GM18498 (cell line): ENCODE results near the gene TFB2M.
A peak's percentile ranks its signal among the peaks of the same experiment; 100 is the strongest.

ENCODE experiments used
- ATAC-seq: cut with Tn5 transposase; IDR thresholded peaks from one replicate; pipeline ENCODE4 v1.9.1; 2021; ENCODE audit warnings: mild to moderate bottlenecking, moderate library complexity; ENCODE audit not compliant: unreplicated experiment

Gene TFB2M

DNA sequence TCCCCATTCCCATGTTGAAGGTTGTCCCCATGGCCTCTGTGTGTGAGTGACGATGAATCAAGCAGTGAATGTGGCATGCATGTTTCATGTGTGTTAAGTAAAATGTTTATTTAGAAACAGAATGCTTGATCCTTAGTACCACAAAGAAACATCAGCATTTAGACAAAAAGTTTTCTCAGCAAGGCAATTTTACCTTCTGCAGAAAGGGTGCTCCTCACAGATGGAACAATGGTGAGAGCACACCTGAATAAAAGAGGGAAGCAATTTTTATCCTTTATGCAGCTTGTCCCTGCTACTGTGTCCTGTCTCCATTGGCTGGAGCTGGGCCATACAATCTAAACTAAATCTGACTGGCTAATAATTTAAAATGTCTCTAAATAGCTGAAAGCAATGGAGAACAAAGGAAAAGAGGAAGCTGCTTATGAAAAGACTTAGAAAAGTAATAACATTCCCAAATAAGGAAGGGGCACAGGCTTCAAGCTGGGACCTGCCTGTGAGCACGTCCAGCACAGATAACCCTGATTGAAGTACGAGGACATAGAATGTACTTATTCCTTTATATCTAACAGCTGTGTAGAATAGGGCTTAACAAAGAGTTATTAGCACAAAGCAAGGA is 50.6 kb downstream of the TFB2M start:
- no peak for ATAC-seq

- ATAC-seq, result no peak
Measured at GRCh38 chr1:246513619-246514343, 52.3 kb downstream of the TFB2M start.

GRCh38 chr1:246513041-246513440 is 53.0 kb downstream of the TFB2M start:
- ATAC-seq, result no peak

DNA sequence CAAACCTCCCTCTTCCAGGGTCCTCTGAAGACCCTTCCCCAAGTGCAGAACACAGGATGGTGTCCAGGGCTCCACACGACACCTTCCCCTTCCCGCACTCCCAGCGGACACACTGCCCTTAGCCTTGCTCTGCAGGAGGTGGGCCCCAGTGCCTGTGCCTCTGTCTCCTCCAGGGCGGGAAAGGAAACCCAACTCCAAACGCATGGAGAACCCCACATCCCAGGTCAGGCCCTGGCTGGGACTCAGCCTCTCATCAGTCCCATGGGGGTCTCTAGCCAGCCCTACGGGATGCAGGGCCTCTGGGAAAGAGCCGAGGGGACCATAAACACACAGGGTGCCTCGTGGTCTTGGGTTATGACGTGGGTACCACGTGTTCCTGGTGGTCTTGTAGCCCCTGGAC is 53.4 kb downstream of the TFB2M start:
- ATAC-seq, result no peak

DNA sequence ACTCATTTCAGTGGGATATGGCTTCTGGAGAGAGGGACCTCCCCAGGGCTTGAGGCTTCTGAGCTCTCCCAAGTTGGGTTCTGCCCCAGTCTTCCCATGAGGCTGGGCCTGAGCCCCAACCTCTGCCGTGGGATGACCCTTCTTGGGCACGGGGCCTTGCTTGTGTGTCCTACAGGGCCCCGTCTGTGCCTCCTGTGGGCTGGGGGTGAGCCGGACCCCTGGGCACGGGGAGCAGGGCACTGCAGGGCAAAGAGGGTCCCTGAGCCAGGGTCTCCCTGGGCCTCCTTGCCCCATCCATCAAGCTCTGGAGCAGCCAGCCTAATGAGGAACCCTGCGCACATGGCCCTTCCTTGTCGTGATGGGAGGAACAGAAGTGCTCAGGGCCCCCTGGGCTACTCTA is 53.8 kb downstream of the TFB2M start:
- ATAC-seq, result no peak

DNA sequence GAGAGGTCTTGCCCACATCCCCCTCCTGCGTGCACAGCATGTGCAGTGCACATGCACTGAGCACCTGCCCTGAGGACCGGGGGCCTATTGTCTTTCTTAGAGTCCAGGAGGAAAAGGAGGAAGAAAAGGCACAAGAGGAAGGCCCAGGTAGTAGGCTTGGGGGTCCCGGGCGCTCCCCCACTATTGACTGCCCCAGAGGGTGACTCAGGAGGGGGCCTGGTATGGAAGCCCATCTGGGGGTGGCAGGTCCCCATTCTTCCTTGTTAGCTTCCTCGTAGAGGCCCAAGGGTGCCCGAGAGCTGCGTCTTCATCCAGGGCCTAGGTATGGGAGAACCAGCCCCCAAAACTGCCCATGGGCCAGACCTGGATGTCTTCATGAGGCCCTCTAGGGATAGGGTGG is 54.9 kb downstream of the TFB2M start:
- ATAC-seq, result no peak

DNA sequence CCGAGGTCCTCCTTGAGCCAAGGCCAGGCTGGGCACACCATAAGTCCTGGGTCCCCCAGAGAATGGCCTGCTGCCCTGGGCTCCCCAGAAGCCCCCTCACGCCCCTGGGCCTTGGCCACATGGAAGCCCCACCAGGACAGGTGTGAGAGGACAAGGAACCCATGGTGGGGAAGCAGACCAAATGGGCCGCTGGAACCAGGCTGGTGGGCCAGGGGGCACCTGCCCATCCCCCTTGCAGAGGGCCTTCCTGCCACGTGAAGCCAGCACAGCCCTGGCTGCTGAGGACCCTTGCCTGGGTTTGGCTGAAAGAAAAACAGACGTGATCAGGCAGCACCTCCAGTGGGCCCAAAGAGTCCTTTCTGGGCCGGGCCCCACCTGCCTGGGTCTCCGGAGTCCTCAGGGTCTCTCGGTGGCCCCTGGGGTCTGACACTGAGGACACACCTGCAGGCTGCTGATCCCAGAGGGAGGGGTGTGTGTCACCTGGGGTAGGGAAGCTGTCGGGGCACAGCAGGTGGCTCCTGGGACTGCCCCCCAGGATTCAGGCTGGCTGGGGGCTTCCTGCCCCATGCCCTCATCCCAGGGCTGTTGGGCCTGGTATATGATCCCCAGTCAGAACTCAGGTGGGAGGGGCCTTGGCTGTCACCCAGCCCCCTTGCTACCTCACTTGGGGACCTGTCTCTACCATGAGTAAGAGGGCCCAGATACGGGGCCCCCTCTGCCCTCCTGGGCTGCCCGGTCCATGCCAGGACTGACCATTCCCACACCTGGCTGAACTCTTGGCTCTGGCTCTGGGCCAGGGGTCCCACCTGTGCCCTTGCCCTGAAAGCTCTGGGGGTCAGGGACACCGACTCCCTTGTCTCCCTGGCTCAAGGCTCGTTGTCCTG is 55.7 kb downstream of the TFB2M start:
- ATAC-seq, result no peak

GRCh38 chr1:246508897-246509688 is 57.0 kb downstream of the TFB2M start:
- ATAC-seq, result no peak

DNA sequence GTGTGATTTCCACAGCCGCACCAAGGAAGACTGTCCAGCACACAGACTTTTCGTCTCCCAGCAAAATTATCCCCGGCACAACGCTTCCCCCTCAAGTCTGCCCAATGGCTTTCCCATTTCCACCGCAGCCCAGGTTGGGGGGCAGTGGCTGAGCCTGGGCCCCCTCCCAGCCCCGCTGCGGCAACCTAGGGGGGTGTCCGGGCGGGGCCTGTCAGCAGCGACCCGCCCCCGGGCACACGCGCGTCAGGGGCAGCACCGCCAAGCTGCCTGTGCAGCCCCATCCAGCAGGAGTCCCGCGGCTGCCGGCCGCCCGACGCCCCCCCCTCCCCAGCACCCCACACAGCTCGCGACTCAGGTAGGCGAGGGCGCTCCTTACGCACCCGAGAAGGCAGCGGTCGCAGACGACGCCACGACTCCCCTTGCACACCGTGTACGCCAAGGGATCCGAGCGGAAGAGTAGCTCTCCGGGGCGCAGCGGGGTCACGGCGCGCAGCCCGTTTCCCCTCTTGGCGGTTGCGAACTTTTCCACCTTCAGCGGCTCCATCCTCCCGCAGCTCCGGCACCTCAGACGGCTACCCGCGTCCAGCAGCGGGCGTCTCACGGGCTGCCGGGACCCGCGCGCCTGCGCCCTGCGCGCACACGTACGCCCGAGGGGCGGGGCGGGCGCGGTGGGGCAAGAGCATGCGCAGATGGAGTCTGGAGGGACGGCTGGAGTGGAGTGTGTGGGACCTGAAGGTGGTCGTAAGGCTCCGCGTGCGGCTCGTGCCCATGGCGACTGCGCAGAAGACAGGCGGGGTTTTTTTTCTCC is 59.2 kb downstream of the TFB2M start, which contains the start of gene SMYD3:
SMYD3 (minus strand) TSS at position 606 of the 808 bp plus-strand sequence.
- peak; percentile 89 for ATAC-seq

DNA sequence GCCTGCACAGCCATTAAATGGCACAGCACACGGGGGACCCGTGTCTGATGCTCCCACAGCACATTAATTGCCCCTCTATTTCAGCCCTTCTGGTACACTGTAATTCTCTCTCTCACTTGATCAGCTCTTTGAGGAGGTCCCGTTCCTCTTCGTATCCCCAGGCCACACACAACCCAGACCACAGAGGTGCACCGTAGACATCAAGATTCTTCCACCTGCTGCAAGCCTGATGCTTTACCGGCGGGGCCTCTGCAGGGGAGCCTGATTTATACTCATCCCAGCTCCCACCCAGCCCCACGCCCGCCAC is 59.7 kb downstream of the TFB2M start:
- peak; percentile 14 for ATAC-seq

DNA sequence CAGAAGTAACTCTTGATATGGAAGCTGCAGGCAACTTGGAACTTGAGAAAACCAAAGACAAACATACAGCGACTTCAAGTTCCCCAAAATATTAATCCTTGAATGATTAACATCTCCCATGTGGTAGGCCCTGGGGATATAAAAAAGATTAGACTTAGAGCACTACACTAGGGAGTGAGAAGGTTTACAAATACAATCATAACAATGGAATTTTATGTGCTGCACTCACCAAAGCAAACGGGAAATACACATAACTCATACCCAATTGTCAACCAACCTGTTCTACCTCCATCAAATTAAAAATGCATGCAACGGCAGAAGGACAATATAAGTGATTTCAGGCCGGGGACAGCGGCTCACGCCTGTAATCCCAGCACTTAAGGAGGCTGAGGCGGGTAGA is 62.7 kb downstream of the TFB2M start:
- no peak for ATAC-seq

DNA sequence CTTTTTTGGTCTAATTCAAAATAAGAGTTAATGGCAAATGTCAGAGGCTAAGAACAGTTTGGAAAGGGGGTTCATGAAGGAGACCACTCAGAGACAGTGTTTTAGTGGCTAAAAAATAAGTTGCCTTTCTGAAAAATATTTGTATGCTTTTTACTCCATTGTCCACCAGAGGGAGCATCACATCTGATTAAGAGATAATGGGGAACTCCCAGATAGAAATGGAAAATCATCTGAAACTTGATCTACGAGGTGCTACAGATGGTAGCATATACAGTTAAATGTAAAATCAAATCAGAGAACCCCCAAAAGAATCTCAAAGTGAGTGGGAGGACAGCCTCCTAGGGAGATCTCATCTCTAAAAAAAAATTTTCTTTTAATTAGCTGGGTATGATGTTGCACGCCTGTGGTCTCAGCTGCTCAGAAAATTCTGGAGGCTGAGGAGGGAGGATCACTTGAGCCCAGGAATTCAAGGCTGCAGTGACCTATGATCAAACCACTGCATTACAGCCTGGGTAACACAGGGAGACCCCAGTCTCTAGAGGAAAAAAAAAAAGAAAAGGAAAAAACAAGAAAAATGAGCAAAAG is 68.6 kb downstream of the TFB2M start:
- peak; percentile 60 for ATAC-seq

DNA sequence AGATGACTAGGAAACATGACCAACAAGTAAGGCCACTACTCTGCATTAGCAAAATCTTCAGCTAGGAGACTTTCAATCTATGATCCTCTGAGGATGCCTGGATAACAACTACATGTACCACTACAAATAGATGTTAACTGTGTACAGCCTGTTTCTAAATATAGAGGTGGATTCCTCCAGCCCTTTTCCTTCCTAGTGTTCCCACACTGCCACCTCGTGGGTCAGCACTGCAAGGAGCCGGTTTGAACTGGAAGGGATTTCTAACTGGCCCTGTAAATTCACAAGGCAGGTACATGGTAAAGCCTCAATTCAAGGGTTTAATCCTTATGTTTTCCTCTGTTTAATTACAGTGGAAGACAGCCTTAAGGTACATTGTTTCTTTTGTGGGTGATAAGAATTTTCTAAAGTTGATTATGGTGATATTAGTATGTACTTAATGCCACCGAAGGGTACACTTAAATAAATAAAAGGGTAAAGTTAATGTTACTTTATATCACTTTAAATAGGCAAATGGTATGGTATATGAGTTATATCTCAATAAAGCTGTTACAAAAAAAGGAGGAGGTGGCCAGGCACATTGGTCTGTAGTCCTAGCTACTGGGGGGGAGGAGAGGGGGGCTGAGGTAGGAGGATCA is 73.3 kb downstream of the TFB2M start:
- ATAC-seq, result peak; percentile 52

GRCh38 chr1:246491551-246492053 is 74.5 kb downstream of the TFB2M start:
- ATAC-seq, result no peak
